Left colon (tissue), 2 donors: ENCODE data around the gene S100A5. TPM values are rescaled to one million over a fixed set of nuclear protein-coding genes. Genes with fewer than 3 reads are reported as not detected.

Source experiments
- ATAC-seq: fragments of 200-7000 bp; cut with Tn5 transposase; one replicate; pipeline ENCODE4 v1.9.1; 2020; ENCODE audit warnings: mild to moderate bottlenecking, moderate library complexity
- DNase-seq, 2 donors: peaks; one replicate each; pipeline ENCODE4 v3.0.0-alpha.2; 2020
- intact Hi-C, 2 donors: fragments of 100-400 bp; cut with DNase I in 1 of 2; cut with micrococcal nuclease in 1 of 2; formaldehyde crosslinking; loops; one replicate each; pipeline versions ENCODE4 v1.11.2 to v1.14.0; 2022; cut with DNase I, micrococcal nuclease
- total RNA-seq, 2 donors: library from RNA; stranded (reverse); fragmentation: NEBNext Ultra II Directional; extraction: Animal tissue kit (Norgen Biotek cat#: 25700); gene quantifications; one replicate each; pipeline ENCODE4 v1.2.1, GENCODE V29; 2021
- donor health status: DM: no; HTN: no; CAD: no.
- donor health status: DM: yes; HTN: yes; CAD: no.

Gene S100A5
- total RNA-seq, 2 donors from 2014 or later = not detected

DNA sequence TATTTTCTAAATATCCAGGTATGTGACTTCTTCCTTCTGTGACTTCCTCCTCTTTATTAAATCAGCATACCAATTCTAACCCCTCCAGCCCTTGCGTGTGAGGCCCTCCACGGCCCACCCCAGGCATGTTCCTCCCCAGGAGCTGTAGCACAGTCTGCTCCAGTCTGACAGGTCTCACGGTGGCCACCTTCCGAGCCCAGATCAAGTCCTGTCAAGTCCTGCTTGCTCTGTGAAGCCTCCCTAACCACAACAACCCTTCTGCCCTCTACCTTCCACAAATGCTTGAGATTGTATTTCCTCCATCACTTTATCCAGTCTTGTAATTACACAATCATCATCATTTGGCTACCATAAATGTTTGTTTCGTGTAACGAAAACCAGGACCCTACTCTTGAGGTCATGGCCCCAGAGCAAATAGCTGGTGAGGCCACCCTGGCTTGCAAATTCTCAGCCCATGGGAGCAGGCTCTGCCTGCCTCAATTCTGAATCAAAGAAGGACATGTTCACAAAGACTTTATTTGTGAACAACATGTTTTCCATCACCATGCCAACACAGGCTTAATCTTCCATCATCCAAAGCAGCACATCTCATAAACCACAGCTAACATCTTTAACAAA, 47.3 kb downstream of the S100A5 start:
- intact Hi-C loops = loop anchor here in 1 of 2 donors (10.0 kb wide), 1 partner anchor 139 kb away; the partner anchor contains the start of gene S100A9
- DNase-seq = no peak
- no peak for ATAC-seq

DNA sequence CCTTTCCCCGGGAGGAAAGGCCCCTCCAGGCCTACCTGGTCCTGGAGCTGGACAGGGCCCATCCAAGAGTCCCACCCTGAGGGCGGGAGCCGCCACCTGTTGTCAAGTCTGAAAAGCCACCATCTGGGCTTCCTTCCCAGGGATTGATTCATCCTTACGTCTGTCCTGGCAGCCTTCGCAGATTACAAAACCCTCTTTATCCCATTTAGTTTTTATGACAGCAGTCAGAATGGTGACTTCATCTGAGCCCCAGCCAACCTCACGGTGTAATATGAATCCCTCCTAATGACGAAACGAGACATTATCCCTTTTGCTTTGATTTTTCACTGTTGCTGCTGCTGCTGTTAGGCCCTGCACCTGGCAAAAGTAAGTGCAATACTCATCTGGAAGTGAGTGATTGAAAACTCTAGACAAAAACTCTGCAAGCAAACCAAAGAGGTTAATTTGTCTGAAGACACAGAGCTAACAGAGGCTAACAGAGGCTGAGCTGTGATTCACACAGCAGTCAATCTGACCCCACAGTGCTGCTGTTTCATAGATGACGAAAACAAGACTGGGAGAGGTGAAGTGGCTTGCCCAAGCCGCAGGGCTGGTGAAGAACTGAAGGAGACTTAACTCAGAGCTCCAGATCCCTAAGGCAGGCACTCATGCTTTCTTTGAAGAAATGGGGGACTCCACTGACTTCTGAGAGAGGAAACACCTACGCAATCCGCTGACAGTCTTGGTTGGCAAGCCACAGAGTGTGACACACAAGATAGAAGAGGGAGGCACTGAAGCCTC, 50.3 kb downstream of the S100A5 start:
- ATAC-seq (peak; percentile 64), DNase-seq (peak; percentile 42 to 68)
- intact Hi-C loops = loop anchor here in 1 of 2 donors (10.0 kb wide), 1 partner anchor 136 kb away; the partner anchor contains the start of gene S100A9

DNA sequence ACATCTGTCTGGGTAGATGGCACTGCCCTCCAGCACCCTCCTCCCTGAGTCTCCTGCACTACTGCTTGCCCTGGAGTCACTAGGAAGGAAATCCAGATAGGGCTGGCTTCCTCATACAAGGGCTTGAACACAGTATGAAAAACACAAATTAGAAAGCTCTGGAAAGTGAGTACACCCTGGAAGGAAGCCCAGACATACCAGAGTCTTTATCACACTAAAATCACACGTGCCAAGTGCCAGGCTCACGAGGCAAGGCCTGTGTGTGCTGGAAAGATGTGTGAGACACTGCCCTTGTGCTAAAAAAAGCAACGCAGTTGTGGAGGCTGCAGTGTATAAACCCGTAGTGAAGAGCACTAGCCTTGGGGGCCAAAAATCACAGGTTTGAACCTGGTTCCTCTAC, 52.0 kb downstream of the S100A5 start:
- intact Hi-C loops = no loop called here
- no peak for DNase-seq
- ATAC-seq = no peak

DNA sequence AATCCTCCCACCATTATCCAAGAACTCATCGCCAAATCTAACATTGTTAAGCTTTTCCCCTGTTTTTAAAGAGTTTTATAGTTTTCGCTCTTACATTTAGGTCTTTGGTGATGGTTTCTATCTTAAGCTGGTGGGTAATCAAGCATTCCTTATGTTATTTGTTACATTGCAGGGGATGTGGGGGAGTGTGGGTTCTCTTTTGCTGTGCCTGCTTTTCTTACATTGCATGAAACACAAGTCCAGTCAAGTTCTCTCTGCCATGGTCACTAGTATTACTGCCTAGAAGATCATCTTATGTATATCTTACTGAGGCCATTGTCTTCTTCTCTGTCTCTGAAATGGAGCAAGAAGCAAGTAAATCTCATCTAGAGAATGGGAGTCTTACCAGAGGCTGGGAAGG, 53.0 kb downstream of the S100A5 start:
- DNase-seq (no peak), ATAC-seq (no peak)
- intact Hi-C loops = no loop called here

Other genes with a start within 250 kb of the S100A5 start
- gene PGLYRP3, start 228.0 kb downstream of the S100A5 start, total RNA-seq = not detected
- not detected for gene PGLYRP4, start 192.1 kb downstream of the S100A5 start, total RNA-seq
- gene S100A9, start 183.1 kb downstream of the S100A5 start, total RNA-seq = 10 to 100 TPM in 1 of 2 donors, 1 to 10 TPM in 1; 9.2 to 21.0 TPM
- gene S100A12, start 165.3 kb downstream of the S100A5 start, total RNA-seq = under 1 TPM in 1 of 2 donors, not detected in 1; 0.85 TPM
- gene S100A8, start 149.9 kb downstream of the S100A5 start, total RNA-seq = 1 to 10 TPM; 1.2 to 6.7 TPM
- gene S100A7A, start 124.4 kb downstream of the S100A5 start, total RNA-seq = not detected
- not detected for gene S100A7, start 80.3 kb downstream of the S100A5 start, total RNA-seq
- 1,000 to 10,000 TPM; 2,086 to 2,115 TPM for gene S100A6, start 4.9 kb downstream of the S100A5 start, total RNA-seq
- gene S100A4, start 4.9 kb upstream of the S100A5 start, total RNA-seq = 10 to 100 TPM; 36.1 to 79.4 TPM
- gene S100A3, start 8.3 kb upstream of the S100A5 start, total RNA-seq = not detected
- 1 to 10 TPM in 1 of 2 donors, not detected in 1; 1.1 TPM for gene S100A2, start 24.9 kb upstream of the S100A5 start, total RNA-seq
- 100 to 1,000 TPM; 191 to 231 TPM for gene S100A16, start 72.2 kb upstream of the S100A5 start, total RNA-seq
- gene S100A14, start 75.4 kb upstream of the S100A5 start, total RNA-seq = 100 to 1,000 TPM; 443 to 453 TPM
- 10 to 100 TPM; 46.2 to 59.1 TPM for gene S100A13, start 86.6 kb upstream of the S100A5 start, total RNA-seq
- 1 to 10 TPM; 1.6 to 1.9 TPM for gene S100A1, start 87.5 kb upstream of the S100A5 start, total RNA-seq
- gene CHTOP, start 93.1 kb upstream of the S100A5 start, total RNA-seq = 10 to 100 TPM; 54.0 to 61.5 TPM
- gene SNAPIN, start 117.8 kb upstream of the S100A5 start, total RNA-seq = 10 to 100 TPM; 23.6 to 25.1 TPM
- gene ILF2, start 130.1 kb upstream of the S100A5 start, total RNA-seq = 100 to 1,000 TPM in 1 of 2 donors, 10 to 100 TPM in 1; 93.1 to 113 TPM
- 1 to 10 TPM; 2.8 to 5.2 TPM for gene NPR1, start 137.8 kb upstream of the S100A5 start, total RNA-seq
- gene INTS3, start 187.1 kb upstream of the S100A5 start, total RNA-seq = 10 to 100 TPM; 25.8 to 28.1 TPM
- 10 to 100 TPM; 22.5 to 24.8 TPM for gene SLC27A3, start 234.5 kb upstream of the S100A5 start, total RNA-seq